Measurements from ENCODE around the gene YIPF1. TPM values are rescaled to one million over a fixed set of nuclear protein-coding genes. Genes with fewer than 3 reads are reported as not detected.

Gene YIPF1
- total RNA-seq, 2 experiments from 2014 or later = 17.2 to 18.0 TPM

DNA sequence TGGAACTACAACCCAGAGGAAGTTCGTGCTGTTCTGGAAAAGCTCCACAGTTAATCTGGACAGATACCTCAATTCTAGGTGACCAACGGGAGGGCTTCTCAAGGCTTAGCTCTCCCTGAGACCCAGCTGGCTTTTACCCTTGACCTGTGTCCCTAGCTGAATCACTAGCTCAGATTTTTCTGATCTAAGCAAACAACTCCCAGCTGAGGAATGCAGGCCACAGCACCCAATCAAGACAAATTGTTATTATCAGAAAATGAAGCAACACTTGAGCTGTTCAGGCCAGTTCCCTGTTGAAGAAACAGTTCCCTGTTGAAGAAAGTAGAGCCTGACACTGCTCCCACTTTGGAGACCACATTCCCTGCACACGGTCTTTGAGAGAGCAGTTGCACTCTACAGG is 20.3 kb upstream of the YIPF1 start:
- no peak overlapping the region for H3K4me3 Mint-ChIP-seq

DNA sequence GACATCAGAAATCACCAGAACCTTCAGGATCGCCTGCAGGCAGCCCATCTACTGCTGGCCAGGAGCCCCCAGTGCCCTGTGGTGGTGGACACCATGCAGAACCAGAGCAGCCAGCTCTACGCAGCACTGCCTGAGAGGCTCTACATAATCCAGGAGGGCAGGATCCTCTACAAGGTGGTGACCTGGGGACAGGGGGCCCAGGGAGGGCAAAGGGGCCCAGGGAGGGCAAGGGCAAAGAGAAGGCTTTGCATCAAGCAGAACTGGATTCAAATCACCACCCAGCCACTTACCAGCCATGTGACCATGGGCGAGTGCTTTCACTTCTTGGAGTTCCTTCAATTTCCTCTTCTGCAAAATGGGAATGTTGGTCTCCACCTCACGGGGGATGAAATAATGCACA is 16.5 kb upstream of the YIPF1 start:
- Mint-ChIP-seq H3K4me3 (no peak overlapping the region), H3K27me3 (no peaks in the 10 kb centered on the region), H3K9me3 (ENCODE audit: low read depth) (no peaks in the 10 kb centered on the region), H3K36me3 (peaks cover 1% of the 10 kb centered on the region), H3K27ac (no peak overlapping the region), H3K4me1 (peaks cover 8% of the 10 kb centered on the region)
- CTCF ChIA-PET = no interaction called here
- ATAC-seq (no peak), DNase-seq (no peak)

More for the DNA sequence above, 20.3 kb upstream of the YIPF1 start:
- H3K9me3 Mint-ChIP-seq (ENCODE audit: low read depth) = no peaks in the 10 kb centered on the region
- peaks cover 4% of the 10 kb centered on the region for H3K36me3 Mint-ChIP-seq
- DNase-seq (no peak), ATAC-seq (no peak)
- no peaks in the 10 kb centered on the region for H3K4me1 Mint-ChIP-seq
- CTCF ChIA-PET = interaction anchor here (1.2 to 1.4 kb wide), 2 partner anchors 14 to 31 kb away, joined by 3 to 4 read pairs; no protein-coding TSS in a partner anchor
- no peak overlapping the region for H3K27ac Mint-ChIP-seq
- H3K27me3 Mint-ChIP-seq = no peaks in the 10 kb centered on the region

DNA sequence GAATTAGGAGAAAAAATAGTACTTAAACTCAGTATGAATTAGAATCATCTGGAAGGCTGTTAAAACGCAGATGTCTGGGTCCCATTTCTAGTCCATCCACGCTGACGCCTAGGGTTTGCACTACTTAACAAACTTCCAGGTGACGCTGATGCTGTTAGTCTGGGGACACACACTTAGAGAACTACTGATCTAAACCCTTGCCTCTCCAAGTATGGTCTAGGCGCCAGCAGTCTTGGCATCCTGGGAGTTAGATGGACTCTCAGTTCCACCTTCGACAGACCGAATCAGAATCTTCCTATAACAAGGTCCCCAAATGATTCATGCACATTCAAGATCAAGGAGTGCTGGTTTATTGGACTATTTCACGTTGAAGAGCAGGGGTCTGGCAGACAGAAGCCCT is 15.9 kb upstream of the YIPF1 start:
- H3K27ac Mint-ChIP-seq = no peak overlapping the region
- no peaks in the 10 kb centered on the region for H3K27me3 Mint-ChIP-seq
- peaks cover 14% of the 10 kb centered on the region for H3K4me1 Mint-ChIP-seq
- no peaks in the 10 kb centered on the region for H3K36me3 Mint-ChIP-seq
- no peak overlapping the region for H3K4me3 Mint-ChIP-seq
- H3K9me3 Mint-ChIP-seq (ENCODE audit: low read depth) = no peaks in the 10 kb centered on the region
- CTCF ChIA-PET = no interaction called here
- no peak for ATAC-seq
- DNase-seq = no peak

DNA sequence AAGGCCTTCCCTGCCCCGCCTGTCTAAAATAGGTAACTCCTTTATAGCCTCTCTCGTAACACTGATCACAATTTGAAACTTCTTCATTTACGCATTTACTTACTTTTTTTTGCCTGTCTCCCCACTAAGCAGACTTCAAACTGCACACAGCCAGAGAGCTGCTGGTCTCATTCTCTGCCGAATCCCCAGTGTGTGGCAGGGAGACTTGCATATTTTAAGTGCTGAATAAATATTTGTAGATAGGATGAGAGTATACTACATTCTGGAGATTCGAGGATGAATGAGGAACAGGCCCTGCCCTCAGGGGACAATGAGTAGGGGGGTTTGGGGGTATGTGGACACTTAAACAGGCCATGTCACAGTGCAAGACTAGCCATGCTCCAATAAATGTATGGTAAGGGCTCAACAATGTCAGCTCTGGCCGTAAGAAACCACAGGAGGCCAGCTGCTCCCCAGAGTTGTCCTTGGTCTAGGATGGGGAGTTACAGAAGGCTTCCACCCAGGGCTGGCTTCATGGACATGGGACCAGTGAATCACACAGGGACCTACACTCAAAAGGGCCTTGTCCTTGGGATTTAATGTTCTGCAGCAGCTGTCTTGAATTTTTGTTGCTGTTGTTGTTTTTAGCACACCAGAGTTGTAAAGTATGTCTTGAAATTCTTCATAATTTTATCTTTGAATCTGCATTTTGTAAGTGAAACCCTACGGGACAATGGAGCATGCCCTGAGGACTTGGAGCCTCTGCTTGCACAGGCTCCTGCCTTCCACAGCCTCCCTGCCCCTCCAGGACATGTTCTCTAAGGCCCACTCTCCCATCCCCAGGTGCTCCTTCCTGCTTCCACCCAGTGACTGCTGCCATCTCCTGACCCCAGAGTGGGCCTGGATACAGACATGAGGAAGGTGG is 12.9 kb upstream of the YIPF1 start:
- H3K27ac Mint-ChIP-seq = no peak overlapping the region
- H3K4me3 Mint-ChIP-seq = no peak overlapping the region
- H3K36me3 Mint-ChIP-seq = no peaks in the 10 kb centered on the region
- DNase-seq (no peak), ATAC-seq (no peak)
- no peaks in the 10 kb centered on the region for H3K9me3 Mint-ChIP-seq (ENCODE audit: low read depth)
- CTCF ChIA-PET = no interaction called here
- H3K4me1 Mint-ChIP-seq = peaks cover 14% of the 10 kb centered on the region
- no peaks in the 10 kb centered on the region for H3K27me3 Mint-ChIP-seq

DNA sequence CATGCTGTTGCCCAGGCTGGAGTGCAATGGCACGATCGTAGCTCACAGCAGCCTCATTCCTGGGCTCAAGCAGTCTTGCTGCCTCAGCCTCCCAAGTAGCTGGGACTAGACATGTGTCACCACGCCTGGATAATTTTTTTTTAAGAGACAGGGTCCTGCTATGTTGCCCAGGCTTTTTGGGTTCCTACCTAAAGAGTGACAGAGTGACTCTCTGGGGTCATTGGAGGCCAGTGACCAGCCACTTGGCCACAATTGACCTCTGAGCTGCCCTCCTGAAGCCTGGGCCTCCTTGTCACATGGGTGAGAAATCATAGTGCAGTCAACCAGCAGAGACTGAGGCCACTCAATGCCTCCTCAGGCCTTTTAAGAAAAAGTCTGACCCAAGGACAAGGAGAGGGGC is 10.1 kb upstream of the YIPF1 start:
- no peaks in the 10 kb centered on the region for H3K9me3 Mint-ChIP-seq (ENCODE audit: low read depth)
- CTCF ChIA-PET = interaction anchor here (0.8 to 2.2 kb wide), 5 partner anchors 9 to 181 kb away, joined by 3 to 10 read pairs (median 3); no protein-coding TSS in a partner anchor
- peaks cover 14% of the 10 kb centered on the region for H3K4me1 Mint-ChIP-seq
- H3K36me3 Mint-ChIP-seq = no peaks in the 10 kb centered on the region
- ATAC-seq = no peak
- no peak overlapping the region for H3K4me3 Mint-ChIP-seq
- no peak for DNase-seq
- H3K27ac Mint-ChIP-seq = no peak overlapping the region
- H3K27me3 Mint-ChIP-seq = peaks cover 6% of the 10 kb centered on the region

DNA sequence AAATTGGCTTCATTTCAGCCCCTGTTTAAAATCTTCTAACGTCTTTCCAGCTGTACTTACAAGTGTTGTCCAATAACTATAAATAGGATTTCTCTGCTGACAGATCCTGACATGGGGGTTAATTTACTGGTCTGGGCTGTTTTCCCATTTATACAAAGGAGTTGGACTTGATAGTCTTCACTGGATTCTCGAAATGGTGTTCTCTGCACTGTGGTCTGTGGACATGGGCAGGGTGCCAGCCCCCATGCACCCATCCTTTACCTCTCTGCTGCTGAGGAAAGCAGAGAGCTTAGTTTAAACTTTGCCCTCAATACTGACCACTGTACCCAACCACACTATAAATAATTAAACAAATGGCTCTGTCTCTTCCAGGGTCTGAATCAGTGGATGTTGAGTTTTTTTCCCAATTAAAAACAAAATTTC is 9.6 kb upstream of the YIPF1 start:
- CTCF ChIA-PET = interaction anchor here (0.8 to 2.2 kb wide), 6 partner anchors 8 to 181 kb away, joined by 3 to 10 read pairs (median 3); no protein-coding TSS in a partner anchor
- no peak overlapping the region for H3K27ac Mint-ChIP-seq

DNA sequence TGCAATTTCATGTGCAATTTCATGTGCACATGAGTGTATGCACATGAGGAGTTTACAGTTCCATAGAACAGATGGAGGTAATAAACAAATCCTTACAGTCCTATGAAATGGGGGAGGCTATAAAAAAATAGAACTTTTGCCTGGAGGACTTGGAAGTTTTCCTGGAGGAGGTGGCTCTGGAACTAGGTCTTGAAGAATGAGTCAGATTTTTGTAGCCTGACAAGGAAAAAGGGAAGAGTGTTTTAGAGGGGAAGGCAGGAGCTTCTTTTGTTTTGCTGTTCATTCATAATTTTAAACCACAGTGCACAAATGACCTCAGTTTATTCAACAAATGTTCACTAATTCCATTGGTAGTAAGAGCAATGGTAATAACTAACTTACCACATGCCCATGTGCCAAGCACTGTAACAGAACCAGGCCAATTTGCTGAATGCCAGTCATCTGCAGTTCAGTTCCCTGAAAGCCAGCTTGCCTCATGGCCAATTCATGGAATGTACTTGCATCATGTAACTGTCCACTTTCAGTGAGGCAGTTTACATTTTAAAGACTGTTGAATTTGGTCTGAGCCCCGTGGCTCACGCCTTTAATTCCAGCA is 7.1 kb upstream of the YIPF1 start:
- CTCF ChIA-PET = interaction anchor here (1.4 kb wide), 1 partner anchor 13 kb away, joined by 3 read pairs; no protein-coding TSS in a partner anchor
- Mint-ChIP-seq H3K4me3 (no peak overlapping the region), H3K4me1 (peaks cover 11% of the 10 kb centered on the region)

More for the DNA sequence above, 9.6 kb upstream of the YIPF1 start:
- Mint-ChIP-seq H3K4me3 (no peak overlapping the region), H3K9me3 (ENCODE audit: low read depth) (no peaks in the 10 kb centered on the region), H3K27me3 (peaks cover 6% of the 10 kb centered on the region), H3K36me3 (no peaks in the 10 kb centered on the region), H3K4me1 (peaks cover 14% of the 10 kb centered on the region)
- no peak for ATAC-seq
- DNase-seq = no peak

DNA sequence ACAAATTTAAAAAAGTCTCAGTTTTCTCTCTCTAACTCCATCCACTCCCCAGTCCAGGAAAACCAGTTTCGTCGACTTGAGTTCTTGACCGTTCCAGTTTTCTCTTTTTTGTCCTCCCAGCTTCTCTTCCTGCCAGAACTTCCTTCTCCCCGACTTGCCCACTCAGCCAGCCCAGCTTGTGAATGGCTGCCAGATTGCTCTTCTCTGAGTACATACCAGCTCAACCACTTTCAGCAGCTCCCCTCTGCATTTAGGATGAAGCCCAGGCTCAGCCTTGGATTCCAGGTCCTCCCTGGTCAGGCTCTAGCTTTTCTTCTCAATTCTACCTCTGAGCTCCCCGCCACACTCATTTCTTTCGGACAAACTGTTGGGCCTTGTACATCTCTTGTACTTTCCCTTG is 5.8 kb upstream of the YIPF1 start:
- DNase-seq (no peak), ATAC-seq (no peak)
- CTCF ChIA-PET = interaction anchor here (1.4 to 1.7 kb wide), 2 partner anchors 15 to 17 kb away, joined by 3 to 4 read pairs; no protein-coding TSS in a partner anchor
- H3K4me3 Mint-ChIP-seq = no peak overlapping the region
- H3K27ac Mint-ChIP-seq = no peak overlapping the region
- no peaks in the 10 kb centered on the region for H3K9me3 Mint-ChIP-seq (ENCODE audit: low read depth)
- peaks cover 5% of the 10 kb centered on the region for H3K4me1 Mint-ChIP-seq
- no peaks in the 10 kb centered on the region for H3K36me3 Mint-ChIP-seq
- H3K27me3 Mint-ChIP-seq = peaks cover 6% of the 10 kb centered on the region

More for the DNA sequence above, 7.1 kb upstream of the YIPF1 start:
- Mint-ChIP-seq H3K36me3 (no peaks in the 10 kb centered on the region), H3K27ac (no peak overlapping the region), H3K9me3 (ENCODE audit: low read depth) (no peaks in the 10 kb centered on the region), H3K27me3 (peaks cover 6% of the 10 kb centered on the region)
- DNase-seq (no peak), ATAC-seq (no peak)

DNA sequence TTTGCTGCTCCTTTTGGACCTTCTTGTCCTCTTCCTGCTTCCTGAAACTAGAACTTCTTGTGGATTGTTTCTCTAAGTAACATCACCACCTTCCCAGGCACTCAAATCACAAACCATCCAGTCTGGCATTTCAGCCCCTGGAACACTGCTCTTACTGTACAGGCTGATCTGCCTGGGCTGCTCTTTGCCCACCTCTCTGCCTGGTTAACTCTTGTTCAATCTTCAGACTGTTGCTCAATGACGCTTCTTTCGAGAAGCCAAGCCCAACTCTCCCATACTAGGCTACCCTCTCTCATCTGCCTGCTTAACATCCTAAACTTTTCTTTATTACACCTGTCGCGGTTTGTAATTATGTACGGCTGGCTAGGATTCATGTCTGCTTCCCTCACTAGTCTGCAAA is 5.0 kb upstream of the YIPF1 start:
- no peak overlapping the region for H3K27ac Mint-ChIP-seq
- H3K4me1 Mint-ChIP-seq = peaks cover 11% of the 10 kb centered on the region
- ATAC-seq = no peak
- no peak overlapping the region for H3K4me3 Mint-ChIP-seq
- DNase-seq = no peak
- CTCF ChIA-PET = interaction anchor here (1.7 kb wide), 1 partner anchor 16 kb away, joined by 4 read pairs; no protein-coding TSS in a partner anchor
- no peaks in the 10 kb centered on the region for H3K9me3 Mint-ChIP-seq (ENCODE audit: low read depth)
- H3K27me3 Mint-ChIP-seq = peaks cover 6% of the 10 kb centered on the region
- H3K36me3 Mint-ChIP-seq = no peaks in the 10 kb centered on the region

DNA sequence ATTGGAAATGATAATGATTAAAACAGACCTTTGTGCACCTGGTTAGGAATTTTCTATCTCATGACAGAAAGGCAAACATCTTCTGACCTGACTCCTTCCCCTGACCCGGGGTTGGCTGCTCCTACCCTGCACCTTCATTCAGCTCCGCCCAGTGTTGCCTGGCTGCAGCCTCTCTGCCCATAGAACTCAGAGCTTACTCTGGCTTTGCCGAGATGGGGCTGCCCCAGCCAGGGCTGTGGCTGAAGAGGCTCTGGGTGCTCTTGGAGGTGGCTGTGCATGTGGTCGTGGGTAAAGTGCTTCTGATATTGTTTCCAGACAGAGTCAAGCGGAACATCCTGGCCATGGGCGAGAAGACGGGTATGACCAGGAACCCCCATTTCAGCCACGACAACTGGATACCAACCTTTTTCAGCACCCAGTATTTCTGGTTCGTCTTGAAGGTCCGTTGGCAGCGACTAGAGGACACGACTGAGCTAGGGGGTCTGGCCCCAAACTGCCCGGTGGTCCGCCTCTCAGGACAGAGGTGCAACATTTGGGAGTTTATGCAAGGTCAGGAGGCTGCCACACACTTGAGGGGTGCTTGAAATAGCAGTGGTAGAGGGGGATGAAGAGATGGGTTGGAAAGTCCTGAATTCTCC is 4.5 kb upstream of the YIPF1 start, which contains the start of gene DIO1:
Gene DIO1 (plus strand): TSS at position 189 of the 638 bp plus-strand sequence. CDS start 24 bp downstream, at position 213.
- H3K9me3 Mint-ChIP-seq (ENCODE audit: low read depth) = no peaks in the 10 kb centered on the region
- DNase-seq (no peak), ATAC-seq (no peak)
- no peaks in the 10 kb centered on the region for H3K36me3 Mint-ChIP-seq
- peaks cover 6% of the 10 kb centered on the region for H3K27me3 Mint-ChIP-seq
- H3K4me3 Mint-ChIP-seq = no peak within 1 kb of the TSS
- peaks cover 13% of the 10 kb centered on the region for H3K4me1 Mint-ChIP-seq
- CTCF ChIA-PET = interaction anchor here (1.7 kb wide), 1 partner anchor 16 kb away, joined by 4 read pairs; no protein-coding TSS in a partner anchor
- no peak within 1 kb of the TSS for H3K27ac Mint-ChIP-seq

DNA sequence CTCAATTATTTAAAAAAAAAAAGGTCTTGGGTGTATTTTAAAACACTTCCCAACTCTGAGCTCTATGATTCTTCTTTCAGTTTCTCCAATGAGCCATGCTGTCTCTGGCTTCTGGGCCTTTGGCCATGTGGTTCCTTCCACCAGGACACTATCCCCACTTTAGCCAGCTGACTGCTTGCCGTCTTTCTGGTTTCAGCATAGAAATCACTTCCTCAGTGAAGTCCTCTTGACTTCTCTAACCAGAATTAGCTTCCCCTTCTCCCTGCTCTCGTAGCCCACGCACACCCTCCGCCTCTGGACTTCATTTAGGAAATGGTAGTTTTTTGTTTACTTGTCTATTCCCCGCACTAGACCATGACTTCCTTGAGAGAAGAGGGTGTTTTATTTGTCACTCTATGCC is 3.3 kb upstream of the YIPF1 start:
- DNase-seq (no peak), ATAC-seq (no peak)
- CTCF ChIA-PET = interaction anchor here (0.7 kb wide), 1 partner anchor 32 kb away, joined by 3 read pairs; no protein-coding TSS in a partner anchor
- H3K36me3 Mint-ChIP-seq = peaks cover 4% of the 10 kb centered on the region
- peaks cover 20% of the 10 kb centered on the region for H3K4me1 Mint-ChIP-seq
- no peak overlapping the region for H3K27ac Mint-ChIP-seq
- H3K27me3 Mint-ChIP-seq = peaks cover 6% of the 10 kb centered on the region
- no peaks in the 10 kb centered on the region for H3K9me3 Mint-ChIP-seq (ENCODE audit: low read depth)
- H3K4me3 Mint-ChIP-seq = no peak overlapping the region

DNA sequence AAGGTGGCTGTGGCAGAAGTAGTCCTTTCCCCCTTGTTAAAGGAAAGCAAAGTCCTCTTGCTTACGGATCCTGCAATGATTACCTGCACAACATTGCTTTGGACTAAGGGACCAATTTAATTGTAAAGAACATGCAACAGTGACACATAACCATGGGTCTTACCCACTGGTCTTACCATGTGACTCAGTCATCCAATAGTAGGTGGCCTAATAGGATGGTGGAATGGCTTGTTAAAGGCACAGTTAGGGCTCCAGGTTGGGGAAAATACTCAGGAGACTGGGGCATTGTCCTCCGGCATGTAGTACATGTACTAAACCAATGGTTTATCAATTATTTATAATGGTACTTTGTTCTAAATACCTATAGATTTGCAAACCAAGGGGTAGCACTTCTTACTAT is 2.1 kb upstream of the YIPF1 start:
- DNase-seq = no peak
- Mint-ChIP-seq H3K36me3 (peaks cover 6% of the 10 kb centered on the region), H3K4me3 (no peak overlapping the region), H3K27ac (no peak overlapping the region), H3K27me3 (peaks cover 6% of the 10 kb centered on the region), H3K9me3 (ENCODE audit: low read depth) (no peaks in the 10 kb centered on the region), H3K4me1 (peaks cover 20% of the 10 kb centered on the region)
- CTCF ChIA-PET = interaction anchor here (2.7 kb wide), 1 partner anchor 13 kb away, joined by 8 read pairs; no protein-coding TSS in a partner anchor
- ATAC-seq = no peak

DNA sequence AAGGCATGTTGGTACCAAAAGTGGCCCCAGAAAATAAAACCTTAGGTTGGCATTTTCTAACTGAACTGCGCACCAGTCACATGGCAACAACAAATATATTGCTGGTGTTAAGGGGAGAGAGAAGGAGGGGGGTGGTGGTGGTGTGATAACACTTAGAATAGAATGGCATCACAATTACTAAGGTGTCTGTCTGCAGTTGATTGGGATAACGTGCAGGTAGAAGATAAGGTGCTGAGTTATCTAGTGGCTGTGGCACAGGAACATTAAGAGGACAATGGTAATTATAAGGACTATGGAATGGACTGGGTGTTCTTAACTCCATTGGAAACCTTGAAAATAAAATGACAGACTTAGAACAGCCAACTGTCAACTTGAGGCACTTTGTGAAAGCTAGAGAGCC is 1.4 kb upstream of the YIPF1 start:
- ATAC-seq (no peak), DNase-seq (no peak)
- Mint-ChIP-seq H3K36me3 (peaks cover 9% of the 10 kb centered on the region), H3K27me3 (peaks cover 6% of the 10 kb centered on the region), H3K9me3 (ENCODE audit: low read depth) (no peaks in the 10 kb centered on the region), H3K4me1 (peaks cover 20% of the 10 kb centered on the region), H3K27ac (no peak overlapping the region), H3K4me3 (no peak overlapping the region)
- CTCF ChIA-PET = interaction anchor here (1.2 to 2.7 kb wide), 3 partner anchors 9 to 59 kb away, joined by 3 to 8 read pairs (median 6); no protein-coding TSS in a partner anchor

Measured in activated CD8-positive, alpha-beta memory T cell treated with anti-CD3 and anti-CD28 coated beads, Interleukin-2, amount 10 ng/mL, durations not matched to agents 7 days and 5 days (primary cell).